ENCODE results near the gene DIP2A.

- TF ChIP-seq CTCF (optimal IDR thresholded peaks at IDR 0.05 in 1 of 3, IDR thresholded peaks at IDR 0.05 in 1 of 3, conservative IDR thresholded peaks at IDR 0.05 in 1 of 3; ENCODE audit: extremely low read depth in 1 of 3, insufficient read depth in 2 of 3, low read length in 3 of 3) (no peak), EZH2 (IDR thresholded peaks at IDR 0.05; ENCODE audit: low read length) (no peak)
These were observed 20.4 kb upstream of the DIP2A start for GRCh38 chr21:46438241-46438640.

Measured in keratinocyte (primary cell).